Sigmoid colon (tissue), 7 donors: Measurements from ENCODE around the gene CX3CL1. TPM values are rescaled to one million over a fixed set of nuclear protein-coding genes. Genes with fewer than 3 reads are reported as not detected.

Experiments used
- DNase-seq: peaks from one replicate; pipeline ENCODE4 v3.0.0-alpha.2; 2019
- H3K27ac ChIP-seq, 4 donors: fragments of 200-600 bp; sonication (generic); one replicate each; pipeline ENCODE4 v1.5.1; 2016 to 2019; ENCODE audit warnings: mild to moderate bottlenecking in 1 of 4
- H3K27me3 ChIP-seq, 3 donors: fragments of 200-600 bp; sonication (generic); one replicate each; pipeline ENCODE4 v1.5.1; 2019; ENCODE audit warnings: mild to moderate bottlenecking in 1 of 3
- H3K36me3 ChIP-seq, 4 donors: fragments of 200-600 bp; sonication (generic); one replicate each; pipeline ENCODE4 v1.5.1; 2016 to 2019
- H3K4me1 ChIP-seq, 4 donors: fragments of 200-600 bp; sonication (generic); one replicate each; pipeline ENCODE4 v1.5.1; 2017 to 2019
- H3K4me3 ChIP-seq, 4 donors: fragments of 200-600 bp; sonication (generic); one replicate each; pipeline ENCODE4 v1.5.1; 2017 to 2019; ENCODE audit warnings: mild to moderate bottlenecking in 2 of 4, moderate library complexity in 1 of 4
- H3K9me3 ChIP-seq, 4 donors: fragments of 200-600 bp in 3 of 4; sonication (generic) in 3 of 4; one replicate each; pipeline versions ENCODE4 v1.5.1 to v1.6.1; 2013 to 2019
- EP300 ChIP-seq, 4 donors: sonication (generic); formaldehyde crosslinking; IDR thresholded peaks; one replicate each; pipeline ENCODE4 v1.6.1; 2017; ENCODE audit warnings: antibody characterized with exemption in 4 of 4
- POLR2A ChIP-seq, 2 donors: fragments of 450-650 bp; IDR thresholded peaks; one replicate each; pipeline ENCODE4 v1.6.1; 2016; ENCODE audit warnings: antibody characterized with exemption in 2 of 2, mild to moderate bottlenecking in 2 of 2, moderate library complexity in 2 of 2
- POLR2AphosphoS5 ChIP-seq, 4 donors: sonication (generic); formaldehyde crosslinking; IDR thresholded peaks; one replicate each; pipeline ENCODE4 v1.6.1; 2017; ENCODE audit warnings: antibody characterized with exemption in 4 of 4
- WGBS, 2 donors: extraction: QIAGEN DNeasy Blood & Tissue Kit; methylation state at CpG; one replicate each; pipeline ENCODE4 v1.1.7; 2013; 5-methylcytosine and 5-hydroxymethylcytosine counted together
- intact Hi-C: fragments of 100-400 bp; cut with DNase I; formaldehyde crosslinking; loops from one replicate; pipeline ENCODE4 v1.15.1; 2023
- polyA plus RNA-seq, 3 donors: library from polyadenylated mRNA; stranded (reverse); fragments of 200-250 nt; gene quantifications; one replicate each; pipeline ENCODE4 v1.2.3, GENCODE V29; 2013
- total RNA-seq, 4 donors: library from RNA; depleted of rRNA; stranded (reverse); fragments of >200 nt; gene quantifications; one replicate each; pipeline ENCODE4 v1.1.0, GENCODE V29; 2016
- TF ChIP-seq, protein P1 (sequence below), 4 experiments: fragments of 450-650 bp in 3 of 4; fragments of 200-600 bp in 1 of 4; IDR thresholded peaks; one replicate each; pipeline ENCODE4 v1.5.1; 2016 to 2019; ENCODE audit warnings: antibody characterized with exemption in 4 of 4, mild to moderate bottlenecking in 3 of 4, moderate library complexity in 2 of 4
- donor health status: healthy with polysubstance abuse.
- donor health status: Bipolar disorder and iron deficiency.
- donor health status: healthy.

The CX3CL1 gene
- total and polyA plus RNA-seq, 7 donors, result 0.23 to 18.6 (median 4.8) TPM

DNA sequence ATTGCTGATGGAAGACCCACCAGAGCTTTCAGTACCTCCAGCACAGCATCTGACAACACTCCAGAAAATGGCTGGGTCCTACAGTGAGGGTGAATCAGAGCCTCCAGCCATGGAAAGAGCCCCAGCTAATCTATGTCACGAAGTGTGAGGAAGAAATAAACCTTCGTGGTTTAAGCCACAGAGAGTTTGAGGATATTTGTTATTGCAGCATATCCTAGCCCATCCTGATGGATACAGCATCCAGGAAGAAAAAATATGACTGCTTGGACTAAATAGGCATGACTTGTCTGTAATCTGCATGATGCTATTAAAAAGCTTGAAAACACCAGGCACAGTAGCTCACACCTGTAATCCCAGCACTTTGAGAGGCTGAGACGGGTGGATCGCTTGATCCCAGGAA lies 19.0 kb downstream of the CX3CL1 start:
- no peak for DNase-seq
- WGBS, 2 donors, result 80 to 91% methylated on average over 4 of the region's 4 CpGs

DNA sequence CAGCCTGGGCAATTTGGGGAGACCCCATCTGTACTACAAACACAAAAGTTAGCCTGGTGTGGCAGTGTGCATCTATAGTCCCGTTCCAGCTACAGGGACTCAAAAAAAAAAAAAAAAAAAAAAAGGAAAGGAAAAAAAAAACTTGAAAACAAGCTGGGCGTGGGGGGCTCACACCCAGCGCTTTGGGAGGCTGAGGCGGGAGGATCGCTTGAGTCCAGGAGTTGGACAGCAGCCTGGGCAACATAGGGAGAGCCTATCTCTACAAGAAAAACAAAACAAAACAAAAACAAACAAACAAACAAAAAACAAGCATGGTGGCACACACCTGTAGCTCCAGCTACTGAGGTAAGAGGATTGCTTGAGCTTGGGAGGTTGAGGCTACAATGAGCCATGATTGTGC lies 19.4 kb downstream of the CX3CL1 start:
- Histone ChIP-seq H3K36me3 (no peaks in the 10 kb centered on the region), H3K4me1 (peaks cover 0 to 6% (median 0%) of the 10 kb centered on the region in 4 donors), H3K4me3 (no peak overlapping the region), H3K9me3 (no peaks in the 10 kb centered on the region), H3K27ac (no peak overlapping the region), H3K27me3 (no peaks in the 10 kb centered on the region)
- WGBS, 2 donors, result 89 to 95% methylated on average over 5 of the region's 5 CpGs
- no peak for DNase-seq
- intact Hi-C loops, result no loop called here
- no peak for TF ChIP-seq POLR2A (IDR thresholded peaks at IDR 0.05)
- no peak for TF ChIP-seq POLR2AphosphoS5 (IDR thresholded peaks at IDR 0.05)
- TF ChIP-seq, protein P1, sequence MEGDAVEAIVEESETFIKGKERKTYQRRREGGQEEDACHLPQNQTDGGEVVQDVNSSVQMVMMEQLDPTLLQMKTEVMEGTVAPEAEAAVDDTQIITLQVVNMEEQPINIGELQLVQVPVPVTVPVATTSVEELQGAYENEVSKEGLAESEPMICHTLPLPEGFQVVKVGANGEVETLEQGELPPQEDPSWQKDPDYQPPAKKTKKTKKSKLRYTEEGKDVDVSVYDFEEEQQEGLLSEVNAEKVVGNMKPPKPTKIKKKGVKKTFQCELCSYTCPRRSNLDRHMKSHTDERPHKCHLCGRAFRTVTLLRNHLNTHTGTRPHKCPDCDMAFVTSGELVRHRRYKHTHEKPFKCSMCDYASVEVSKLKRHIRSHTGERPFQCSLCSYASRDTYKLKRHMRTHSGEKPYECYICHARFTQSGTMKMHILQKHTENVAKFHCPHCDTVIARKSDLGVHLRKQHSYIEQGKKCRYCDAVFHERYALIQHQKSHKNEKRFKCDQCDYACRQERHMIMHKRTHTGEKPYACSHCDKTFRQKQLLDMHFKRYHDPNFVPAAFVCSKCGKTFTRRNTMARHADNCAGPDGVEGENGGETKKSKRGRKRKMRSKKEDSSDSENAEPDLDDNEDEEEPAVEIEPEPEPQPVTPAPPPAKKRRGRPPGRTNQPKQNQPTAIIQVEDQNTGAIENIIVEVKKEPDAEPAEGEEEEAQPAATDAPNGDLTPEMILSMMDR (IDR thresholded peaks at IDR 0.05), result no peak
- TF ChIP-seq EP300 (IDR thresholded peaks at IDR 0.05), result no peak

More for the DNA sequence above, 19.0 kb downstream of the CX3CL1 start:
- peaks cover 0 to 8% (median 0%) of the 10 kb centered on the region in 4 donors for H3K4me1 ChIP-seq
- no peak overlapping the region for H3K4me3 ChIP-seq
- H3K9me3 ChIP-seq, result no peaks in the 10 kb centered on the region
- intact Hi-C loops, result no loop called here
- TF ChIP-seq POLR2A (IDR thresholded peaks at IDR 0.05) (no peak), POLR2AphosphoS5 (IDR thresholded peaks at IDR 0.05) (no peak), EP300 (IDR thresholded peaks at IDR 0.05) (no peak)
- TF ChIP-seq, protein P1 (IDR thresholded peaks at IDR 0.05), result no peak
- H3K27me3 ChIP-seq, result no peaks in the 10 kb centered on the region
- no peak overlapping the region for H3K27ac ChIP-seq
- no peaks in the 10 kb centered on the region for H3K36me3 ChIP-seq

GRCh38 chr16:57392694-57393093 lies 20.4 kb downstream of the CX3CL1 start:
- no peak overlapping the region for H3K4me3 ChIP-seq
- no peaks in the 10 kb centered on the region for H3K9me3 ChIP-seq
- no peak overlapping the region for H3K27ac ChIP-seq
- DNase-seq, result no peak
- 24% methylated on average over 1 of the region's 1 CpG for WGBS, 2 donors
- no peaks in the 10 kb centered on the region for H3K36me3 ChIP-seq
- no peaks in the 10 kb centered on the region for H3K27me3 ChIP-seq
- TF ChIP-seq EP300 (IDR thresholded peaks at IDR 0.05) (no peak), POLR2AphosphoS5 (IDR thresholded peaks at IDR 0.05) (no peak), POLR2A (IDR thresholded peaks at IDR 0.05) (no peak)
- TF ChIP-seq, protein P1 (IDR thresholded peaks at IDR 0.05), result no peak
- intact Hi-C loops, result no loop called here
- H3K4me1 ChIP-seq, result no peaks in the 10 kb centered on the region

GRCh38 chr16:57394444-57394843 lies 22.2 kb downstream of the CX3CL1 start:
- no peak for TF ChIP-seq POLR2A (IDR thresholded peaks at IDR 0.05)
- 29 to 68% methylated on average over 7 of the region's 7 CpGs for WGBS, 2 donors
- Histone ChIP-seq H3K4me3 (no peak overlapping the region), H3K27ac (no peak overlapping the region), H3K27me3 (no peaks in the 10 kb centered on the region), H3K9me3 (no peaks in the 10 kb centered on the region), H3K4me1 (no peaks in the 10 kb centered on the region), H3K36me3 (no peaks in the 10 kb centered on the region)
- no peak for DNase-seq
- intact Hi-C loops, result no loop called here

- H3K36me3 ChIP-seq, result no peaks in the 10 kb centered on the region
- no peak overlapping the region for H3K27ac ChIP-seq
- TF ChIP-seq POLR2A (IDR thresholded peaks at IDR 0.05) (no peak), EP300 (IDR thresholded peaks at IDR 0.05) (no peak), POLR2AphosphoS5 (IDR thresholded peaks at IDR 0.05) (no peak)
- TF ChIP-seq, protein P1 (IDR thresholded peaks at IDR 0.05), result no peak
- intact Hi-C loops, result no loop called here
- H3K9me3 ChIP-seq, result no peaks in the 10 kb centered on the region
- no peaks in the 10 kb centered on the region for H3K4me1 ChIP-seq
- DNase-seq, result no peak
- 95 to 96% methylated on average over 5 of the region's 5 CpGs for WGBS, 2 donors
- H3K27me3 ChIP-seq, result no peaks in the 10 kb centered on the region
- H3K4me3 ChIP-seq, result no peak overlapping the region
These were observed 22.7 kb downstream of the CX3CL1 start for GRCh38 chr16:57395026-57395425.
